NCI-H345 treated with DMSO at 0.1 percent for 48 hours (cell line): ENCODE data around the gene GGCT.

Experiments
- DNase-seq: peaks from one replicate; lab custom pipeline; 2025; ENCODE audit not compliant: unreplicated experiment; lab: John Stamatoyannopoulos, UW

The GGCT gene

DNA sequence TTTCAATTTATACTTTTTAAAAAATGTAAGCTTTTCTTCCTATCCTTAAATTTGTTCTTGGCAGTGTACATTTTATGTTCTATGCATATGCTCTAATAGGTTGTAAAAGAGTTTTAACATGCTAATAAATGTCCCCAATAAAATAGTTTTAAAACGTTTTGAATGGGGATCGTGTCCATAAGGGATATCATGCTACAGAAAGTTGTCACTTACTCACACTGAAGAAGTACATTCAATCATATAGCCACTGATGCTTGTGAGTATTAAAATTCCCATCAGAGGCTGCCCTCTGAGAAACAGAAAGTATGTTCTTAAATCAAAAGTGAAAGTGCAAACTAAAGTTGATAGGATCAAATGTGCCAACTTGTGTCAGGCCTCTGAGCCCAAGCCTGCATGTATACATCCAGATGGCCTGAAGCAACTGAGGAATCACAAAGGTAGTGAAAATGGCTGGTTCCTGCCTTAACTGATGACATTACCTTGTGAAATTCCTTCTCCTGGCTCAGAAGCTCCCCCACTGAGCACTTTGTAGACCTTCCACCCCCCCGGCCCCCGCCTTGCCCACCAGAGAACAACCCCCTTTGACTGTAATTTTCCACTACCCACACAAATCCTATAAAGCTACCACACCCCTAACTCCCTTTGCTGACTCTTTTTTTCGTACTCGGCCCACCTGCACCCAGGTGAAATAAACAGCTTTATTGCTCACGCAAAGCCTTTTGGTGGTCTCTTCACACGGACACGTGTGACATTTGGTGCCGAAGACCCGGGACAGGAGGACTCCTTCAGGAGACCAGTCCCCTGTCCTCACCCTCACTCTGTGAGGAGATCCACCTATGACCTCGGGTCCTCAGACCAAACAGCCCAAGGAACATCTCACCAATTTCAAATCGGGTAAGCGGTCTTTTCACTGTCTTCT, 25.2 kb downstream of the GGCT start:
- DNase-seq = no peak

DNA sequence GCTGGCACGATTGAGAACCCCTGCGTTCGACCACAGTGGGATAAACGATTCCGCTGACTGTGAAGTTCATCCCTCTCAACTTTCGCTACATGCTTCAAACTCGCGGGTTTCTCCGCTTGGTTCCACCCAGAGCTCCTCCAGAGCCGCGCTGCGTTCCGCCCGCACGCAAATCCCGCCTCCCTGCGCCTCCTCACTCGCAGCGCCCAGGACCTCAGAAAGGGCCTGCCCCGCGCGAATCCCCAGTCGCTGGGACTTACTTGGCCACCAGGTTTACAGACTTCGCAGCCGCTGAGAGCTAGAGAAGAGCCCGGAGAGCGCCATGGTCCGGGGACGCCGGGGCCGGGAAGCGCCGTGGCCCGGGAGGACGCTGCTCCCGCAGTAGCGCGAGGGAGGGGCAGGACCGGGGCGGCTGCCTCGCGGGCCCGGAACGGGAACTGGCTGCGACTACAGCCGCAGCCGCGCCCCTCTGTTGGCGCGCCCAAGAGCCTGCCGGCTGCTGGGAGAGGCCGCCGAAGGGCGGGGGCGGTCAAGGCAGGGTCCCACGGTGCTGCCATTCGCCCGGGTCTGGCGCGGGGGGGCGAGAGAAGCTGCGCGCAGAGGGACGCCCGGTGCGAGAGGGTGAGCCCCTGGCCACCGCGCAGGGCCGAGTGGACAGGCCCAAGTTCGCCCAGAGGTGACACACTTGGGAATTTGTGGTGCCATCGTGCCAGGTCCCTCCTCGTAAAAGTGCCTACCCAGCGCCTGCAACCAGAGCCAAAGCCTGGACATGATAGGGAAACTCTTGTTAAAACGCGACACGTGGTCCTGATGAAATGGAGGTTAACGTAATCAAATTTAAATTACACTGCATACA, 26.1 kb downstream of the GGCT start, which contains the start of gene NOD1:
Gene NOD1 (minus strand): TSS at position 436 of the 853 bp plus-strand sequence. CDS start 21,863 bp downstream, outside the sequence.
- DNase-seq = peak; percentile 57

DNA sequence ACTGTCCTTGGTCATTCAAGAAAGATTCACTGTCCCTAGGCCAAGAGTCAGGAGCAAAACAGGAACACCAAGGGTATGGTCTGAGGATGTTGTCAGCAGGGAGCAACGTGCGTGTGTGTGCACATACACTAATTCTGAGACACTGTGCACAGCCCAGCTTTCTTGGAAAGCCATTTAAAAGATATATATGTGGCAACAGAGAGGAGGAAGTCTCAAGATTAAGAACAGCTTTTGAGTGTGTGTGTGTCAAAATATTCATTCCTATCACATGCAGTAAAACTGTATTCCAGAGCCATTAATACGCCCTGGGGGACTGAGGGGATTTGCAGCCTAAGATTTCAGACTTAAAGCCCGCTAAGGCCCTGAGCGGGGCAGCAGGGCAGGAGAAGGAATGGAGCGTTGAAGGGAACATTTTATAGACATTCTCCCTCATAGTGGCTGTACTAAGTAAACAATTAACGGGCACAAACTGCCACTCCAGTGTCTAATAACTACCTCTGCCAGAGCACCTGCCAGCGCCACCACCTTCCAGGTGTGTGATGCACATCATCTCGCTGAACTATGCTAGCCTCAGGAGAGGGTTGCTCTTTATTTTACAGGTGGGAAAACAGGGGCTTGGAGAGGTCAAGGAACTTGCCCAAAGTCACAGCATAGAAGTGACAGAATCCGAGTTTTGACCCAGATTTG, 28.0 kb downstream of the GGCT start:
- peak; percentile 58 for DNase-seq

DNA sequence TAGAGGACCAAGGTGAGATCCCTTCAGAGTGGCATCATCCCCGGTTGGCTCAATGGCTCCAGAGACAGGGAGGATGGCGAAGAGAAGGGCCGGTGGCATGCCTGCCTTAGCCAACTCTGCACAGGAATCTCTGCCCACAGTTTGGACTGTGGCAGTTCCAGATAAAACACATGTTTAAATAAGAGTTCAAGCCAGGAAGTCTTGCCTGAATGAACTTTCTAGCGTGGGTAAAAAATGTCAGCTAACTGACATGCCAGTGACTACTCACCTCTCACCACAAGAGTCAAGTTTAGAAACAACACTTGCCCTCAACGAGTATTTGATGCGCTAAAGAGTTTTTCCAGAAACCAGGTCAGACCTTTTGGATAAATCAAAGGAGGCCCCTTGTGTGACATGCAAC, 29.0 kb downstream of the GGCT start:
- DNase-seq = no peak

DNA sequence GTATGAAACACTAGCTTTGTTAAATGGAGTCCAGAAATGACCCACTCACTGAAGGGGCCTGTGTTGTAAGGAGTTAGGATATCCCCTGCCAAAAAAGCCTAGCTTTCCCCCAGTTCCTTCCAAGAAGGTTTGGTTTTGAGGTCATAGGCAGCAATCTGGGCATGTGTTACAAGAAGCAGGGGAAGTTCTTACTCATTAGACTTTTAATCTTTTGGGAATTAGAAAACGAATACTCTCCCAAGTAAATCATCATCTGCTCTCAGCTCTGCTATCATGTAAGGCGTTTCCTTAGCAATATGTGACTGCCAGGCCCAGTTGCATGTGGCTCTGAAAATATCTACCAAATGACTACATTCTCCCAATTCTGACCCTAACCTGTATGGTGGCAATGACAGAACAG, 29.7 kb downstream of the GGCT start:
- no peak for DNase-seq

DNA sequence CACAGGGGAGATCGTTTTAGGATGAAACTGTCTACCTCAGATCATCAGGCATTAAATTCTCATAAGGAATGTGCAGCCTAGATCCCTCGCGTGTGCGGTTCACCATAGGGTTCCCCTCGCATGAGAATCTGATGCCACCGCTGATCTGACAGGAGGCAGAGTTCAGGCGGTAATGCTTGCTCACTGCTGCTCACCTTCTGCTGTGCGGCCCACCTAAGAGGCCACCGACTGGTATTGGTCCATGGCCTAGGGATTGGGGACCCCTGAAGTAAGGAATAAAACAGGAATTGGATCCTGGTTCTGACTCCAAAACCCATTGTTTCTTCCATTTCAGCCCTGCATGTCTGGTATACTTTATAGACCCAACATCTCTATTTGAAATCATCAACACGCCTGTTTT, 30.1 kb downstream of the GGCT start:
- no peak for DNase-seq

DNA sequence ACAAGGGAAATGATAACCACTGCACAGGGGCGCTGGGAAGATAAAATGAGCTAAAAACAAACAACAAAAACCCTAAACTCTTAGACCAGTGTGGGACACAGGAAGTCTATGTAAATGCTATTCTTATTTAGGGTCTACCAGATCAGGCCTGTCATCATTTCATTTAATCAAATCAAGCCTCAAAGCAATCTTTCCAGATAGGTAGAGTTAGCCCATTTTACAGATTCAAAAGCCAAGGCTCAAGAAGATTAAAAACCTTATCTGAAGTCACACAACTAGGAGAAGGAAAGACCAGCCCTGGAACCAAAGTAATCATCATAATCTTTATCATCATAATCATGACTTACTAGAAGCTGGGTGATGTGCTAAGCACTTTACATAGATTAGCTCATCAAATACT, 30.7 kb downstream of the GGCT start:
- no peak for DNase-seq

DNA sequence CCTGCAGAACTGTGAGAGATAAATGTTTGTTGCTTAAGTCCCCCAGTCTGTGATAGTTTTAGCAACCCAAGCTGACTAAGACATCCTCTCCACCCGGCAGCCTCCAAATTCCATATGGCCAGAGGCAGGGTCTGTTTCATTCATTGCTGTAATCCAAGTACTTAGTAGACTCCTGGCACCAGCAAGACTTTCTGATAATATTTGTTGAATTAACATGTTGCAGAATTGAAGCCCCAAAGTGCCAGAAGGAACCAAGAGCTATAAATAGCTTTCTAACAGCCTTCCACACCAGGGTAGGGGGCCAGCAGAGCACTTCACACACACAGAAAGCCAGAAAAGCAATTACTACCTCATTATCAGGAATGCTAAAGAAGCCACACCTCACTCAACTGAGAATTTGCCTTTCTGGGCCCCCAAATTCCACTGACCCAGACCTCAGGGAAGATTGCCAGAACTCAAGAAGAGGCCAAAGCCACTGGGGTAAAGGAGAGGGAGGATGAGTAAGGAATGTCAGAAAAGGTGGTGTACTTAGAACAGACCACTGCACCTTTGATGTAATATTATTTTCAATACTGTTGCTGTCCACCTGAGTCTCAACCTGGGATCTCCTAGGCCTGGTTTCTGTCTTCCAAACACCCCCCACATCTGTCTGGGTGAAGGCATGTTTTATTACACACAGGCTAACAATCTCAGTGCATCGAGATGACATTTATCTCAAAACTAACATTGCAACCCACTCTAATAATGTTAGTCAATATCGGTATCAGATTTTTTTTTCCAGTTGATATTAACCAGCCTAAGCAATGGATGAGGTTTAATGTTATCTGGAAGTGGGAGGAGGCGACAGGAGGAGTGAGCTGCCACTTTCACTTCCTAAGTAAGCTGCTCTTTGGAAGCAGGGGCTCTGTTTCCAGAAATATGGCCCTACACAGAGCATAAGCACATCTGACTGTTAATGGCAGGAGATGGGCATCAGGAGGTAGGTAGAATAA, 31.5 kb downstream of the GGCT start:
- DNase-seq = no peak

DNA sequence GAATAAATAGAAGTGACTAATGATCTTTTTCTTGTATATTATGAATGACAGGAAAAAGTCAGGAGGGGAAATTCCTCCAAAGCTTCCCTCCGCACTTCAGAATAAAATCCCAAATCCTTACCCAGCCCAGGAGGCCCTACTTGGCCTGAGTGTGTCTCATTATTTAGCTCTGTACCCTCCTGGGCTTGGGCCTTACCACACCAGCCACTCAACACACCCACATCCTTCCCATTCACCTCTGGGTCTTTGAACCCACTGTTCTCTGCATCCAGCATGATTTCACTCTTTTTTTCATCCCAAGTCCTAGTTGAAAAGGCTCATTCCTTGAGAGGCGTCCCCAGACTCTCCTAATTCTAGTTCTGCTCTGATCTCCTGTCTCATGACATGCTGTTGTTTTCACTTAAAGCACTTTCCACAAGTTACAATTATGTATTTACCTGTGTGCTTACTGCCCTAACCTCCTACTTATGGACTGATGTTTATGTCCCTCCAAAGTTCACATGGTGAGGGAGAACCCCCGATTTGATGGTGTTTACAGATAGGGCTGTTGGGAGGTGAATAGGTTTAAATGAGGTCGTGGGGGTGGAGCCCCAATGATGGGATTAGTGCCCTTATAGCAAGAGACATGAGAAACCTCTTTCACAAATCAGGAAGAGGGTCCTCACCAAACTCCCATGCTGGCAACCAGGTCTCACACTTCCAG, 32.4 kb downstream of the GGCT start:
- DNase-seq = no peak

DNA sequence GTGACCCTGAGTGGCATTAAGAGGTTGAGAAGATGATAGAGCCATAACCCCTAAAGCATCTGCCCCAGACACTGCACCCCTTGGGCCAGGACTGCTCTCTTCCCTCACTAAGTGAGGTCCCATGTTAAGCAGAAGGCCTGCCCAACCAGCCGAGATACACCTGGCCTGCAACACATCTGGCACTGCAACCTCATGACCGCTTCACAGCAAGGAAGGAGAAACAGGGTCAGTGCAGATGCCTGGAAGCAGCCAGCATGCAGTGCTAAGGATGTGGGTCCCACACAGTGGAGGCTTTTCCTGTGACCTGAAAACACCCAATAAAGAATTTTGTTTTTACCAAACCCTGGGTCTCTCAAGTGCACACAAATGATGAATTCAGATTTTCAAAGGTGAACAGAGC, 33.4 kb downstream of the GGCT start:
- DNase-seq = no peak

DNA sequence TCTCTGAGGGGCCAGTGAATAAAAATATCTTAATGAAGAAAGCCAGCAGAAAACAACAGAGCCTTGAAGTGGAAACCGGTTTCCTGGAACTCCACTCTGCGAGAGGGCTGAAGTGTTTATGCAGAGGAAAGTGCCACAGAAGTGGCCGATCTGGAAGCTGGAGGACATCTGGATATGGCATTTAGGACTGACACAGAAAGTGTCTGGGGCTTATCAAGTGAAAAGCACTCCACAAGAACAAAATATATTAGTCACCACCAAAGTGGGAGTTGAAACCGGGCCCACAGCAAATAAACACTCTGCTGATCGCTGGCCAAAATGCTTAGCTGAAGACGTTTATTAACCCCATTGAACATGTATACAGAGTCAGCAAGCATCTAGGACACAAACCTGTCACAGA, 33.9 kb downstream of the GGCT start:
- peak; percentile 32 for DNase-seq

DNA sequence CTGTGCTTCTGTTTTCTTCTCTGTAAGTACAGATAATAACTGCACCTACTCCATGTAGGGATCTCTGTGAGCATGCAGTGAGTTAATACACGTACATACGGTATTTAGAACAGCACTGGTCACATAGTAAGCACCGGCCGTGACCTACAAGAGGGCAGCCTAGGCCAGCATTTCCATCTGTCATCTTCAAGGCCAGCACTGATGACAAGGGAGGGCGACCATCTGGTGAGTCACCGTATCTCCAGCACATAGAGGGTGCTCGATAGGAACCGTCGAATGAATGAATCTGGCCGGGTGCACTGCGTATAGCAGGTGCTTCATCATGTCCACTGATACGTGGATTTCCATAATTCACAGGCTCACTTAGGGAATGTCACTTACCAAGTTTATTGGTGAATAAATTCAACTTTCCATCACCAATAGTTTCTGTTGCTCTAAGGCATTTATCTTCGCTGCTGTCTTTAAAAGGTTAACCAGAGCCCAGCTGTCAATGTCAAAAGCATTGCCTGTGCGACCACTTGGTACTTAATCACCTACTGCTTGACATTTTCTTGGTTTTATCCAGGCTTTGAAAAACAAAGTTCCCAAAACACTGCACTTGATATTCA, 34.4 kb downstream of the GGCT start:
- DNase-seq = no peak

DNA sequence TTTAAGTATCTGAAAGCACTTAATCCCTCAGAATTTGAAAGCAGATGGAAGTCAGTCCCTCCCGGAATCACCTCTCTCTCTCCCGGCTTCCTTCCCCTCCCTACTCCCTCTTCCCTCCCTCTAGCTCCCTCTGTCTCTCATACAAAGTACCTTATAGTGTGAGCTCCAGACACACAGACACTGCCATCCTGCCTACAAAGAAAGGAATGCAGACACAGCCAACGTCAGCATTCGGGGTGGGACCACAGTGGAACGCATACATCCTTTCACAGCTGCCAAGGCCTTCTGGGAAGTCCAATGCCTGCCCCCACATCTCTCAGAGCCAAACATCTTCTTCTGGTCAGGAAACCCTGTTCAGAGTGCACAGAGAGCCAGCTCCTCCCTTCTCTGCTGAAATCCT, 35.3 kb downstream of the GGCT start:
- DNase-seq = no peak

DNA sequence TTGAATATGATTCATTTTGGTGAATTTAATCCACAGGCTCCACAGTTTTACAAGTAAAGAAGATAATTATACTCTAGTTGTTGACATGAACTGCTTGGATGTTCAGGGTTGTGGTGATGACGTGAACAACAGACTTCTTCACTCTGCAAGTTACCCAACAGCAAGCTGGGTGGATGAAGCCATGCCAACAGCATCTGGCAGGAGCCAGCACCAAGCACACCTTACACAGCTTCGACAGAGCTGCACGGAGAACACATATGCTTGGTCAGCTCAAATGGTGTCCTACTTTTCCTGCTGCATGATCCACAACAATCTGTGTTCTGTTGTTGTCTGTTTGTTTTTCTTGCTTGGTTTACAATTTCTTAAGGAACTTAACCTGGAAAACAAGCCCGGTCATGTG, 35.8 kb downstream of the GGCT start:
- DNase-seq = no peak

DNA sequence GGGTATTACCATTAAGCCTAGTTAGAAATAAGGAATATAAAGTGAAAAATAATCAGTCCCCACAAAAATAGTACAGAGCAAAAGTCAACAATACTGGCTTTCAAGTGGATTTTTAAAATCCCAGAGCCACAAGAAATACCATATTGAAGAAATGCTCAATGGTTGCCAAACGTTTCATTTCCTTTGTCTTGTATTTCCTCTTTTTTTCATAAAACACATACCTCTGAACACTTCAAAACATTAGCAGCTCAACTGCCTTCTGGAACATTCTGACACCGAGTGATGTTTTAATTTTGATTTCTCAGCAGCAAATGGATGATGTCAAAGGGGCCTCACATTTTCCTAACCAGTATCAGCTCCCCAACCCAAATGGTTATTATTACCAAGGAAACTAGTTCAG, 36.6 kb downstream of the GGCT start:
- DNase-seq = no peak

DNA sequence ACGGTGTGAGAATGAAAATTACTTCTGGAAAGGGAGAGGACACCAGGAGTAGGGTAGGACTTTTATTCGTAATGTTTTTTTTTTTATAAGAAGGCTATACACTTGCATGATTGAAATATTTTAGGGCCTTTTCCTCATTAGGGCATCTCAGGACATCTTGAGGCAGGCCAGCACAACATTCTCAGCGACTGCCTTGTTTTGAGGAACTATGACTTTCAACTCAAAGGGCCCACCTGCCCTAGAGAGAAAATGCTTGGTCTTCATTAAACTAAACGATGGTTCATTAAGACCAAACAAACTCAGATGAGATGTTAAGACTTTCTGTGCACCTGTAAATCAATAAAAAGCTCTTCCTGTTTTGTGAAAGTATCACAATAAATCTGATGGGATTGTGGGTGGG, 37.4 kb downstream of the GGCT start:
- DNase-seq = no peak

DNA sequence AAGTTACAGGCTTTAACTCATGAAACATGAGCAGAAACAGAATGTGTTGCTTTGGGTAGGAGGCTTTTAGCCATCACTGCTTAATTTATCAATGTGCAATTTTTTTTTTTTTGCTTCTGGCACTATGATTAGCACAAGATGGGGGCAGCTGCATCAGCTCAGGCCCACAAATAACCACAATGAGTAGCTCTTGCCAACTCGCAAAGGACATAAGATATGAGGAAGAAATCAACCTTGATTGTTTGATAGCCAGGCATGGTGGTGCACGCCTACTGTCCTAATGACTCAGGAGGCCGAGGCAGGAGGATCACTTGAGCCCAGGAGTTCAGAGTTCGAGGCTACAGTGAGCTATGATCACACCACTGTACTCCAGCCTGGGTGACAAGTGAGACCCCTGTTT, 38.4 kb downstream of the GGCT start:
- no peak for DNase-seq

DNA sequence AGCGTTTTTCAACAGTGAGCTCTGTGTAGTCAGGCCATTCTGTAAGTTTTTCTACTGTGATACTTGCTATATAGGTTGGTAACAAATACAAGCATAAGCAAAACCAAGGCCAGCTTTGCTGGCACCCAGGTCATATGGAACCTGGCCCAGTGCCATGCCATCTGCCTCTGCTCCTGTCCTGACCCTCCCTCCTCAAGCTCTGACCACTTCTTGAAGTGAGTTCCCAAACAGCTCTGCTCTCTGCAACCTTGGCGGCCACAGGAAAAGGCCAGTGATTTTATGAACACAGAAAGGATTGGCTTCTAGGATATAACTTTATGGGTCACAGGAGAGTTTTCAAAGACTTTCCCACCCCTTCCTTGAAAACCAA, 38.8 kb downstream of the GGCT start:
- no peak for DNase-seq
